Glomerular visceral epithelial cell (primary cell): ENCODE results near the gene TEDC1.

Source experiments
- DNase-seq: peaks from one replicate; pipeline ENCODE4 v3.0.0-alpha.2; 2016; ENCODE audit errors: extremely low spot score

TEDC1 gene

DNA sequence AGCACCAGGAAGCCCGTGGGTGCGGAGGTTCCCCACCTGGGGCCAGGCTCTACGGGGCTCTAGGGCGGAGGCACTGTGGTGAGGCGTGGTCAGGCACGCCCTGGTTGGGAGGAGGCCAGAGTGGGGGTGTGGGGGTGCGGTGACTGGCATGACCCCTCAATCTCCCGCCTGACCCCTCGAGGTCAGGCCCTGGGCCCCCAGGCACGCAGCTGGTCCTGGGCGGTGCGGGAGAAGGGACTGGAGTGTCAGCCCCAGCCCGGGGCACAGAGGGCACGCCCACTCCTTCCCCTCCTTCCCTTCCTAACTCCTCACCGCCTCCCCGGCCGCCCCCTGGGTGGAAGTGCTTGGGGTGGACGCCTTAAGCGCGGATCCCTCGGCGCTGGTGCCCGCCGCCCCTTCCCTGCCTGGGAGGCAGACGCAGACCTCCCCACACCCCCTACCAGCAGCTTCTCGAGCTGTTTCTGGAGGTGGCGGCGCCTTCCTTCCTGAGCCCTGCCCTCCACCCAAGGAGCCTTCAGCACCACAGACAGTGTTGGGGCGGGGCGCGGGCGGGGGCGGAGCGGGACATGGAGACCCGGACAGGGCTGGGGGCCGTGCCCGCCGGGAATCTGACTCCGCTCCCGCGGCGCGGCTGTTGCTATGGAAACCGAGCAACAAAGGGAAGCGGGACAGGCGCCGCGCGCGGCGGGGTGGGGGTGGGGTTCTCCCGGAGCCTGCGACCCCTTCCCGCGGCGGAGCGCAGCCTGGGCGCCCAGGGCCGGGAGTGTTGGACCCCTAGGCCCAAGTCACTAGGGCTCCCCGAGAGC is 17.2 kb upstream of the TEDC1 start:
- peak; percentile 94 for DNase-seq

DNA sequence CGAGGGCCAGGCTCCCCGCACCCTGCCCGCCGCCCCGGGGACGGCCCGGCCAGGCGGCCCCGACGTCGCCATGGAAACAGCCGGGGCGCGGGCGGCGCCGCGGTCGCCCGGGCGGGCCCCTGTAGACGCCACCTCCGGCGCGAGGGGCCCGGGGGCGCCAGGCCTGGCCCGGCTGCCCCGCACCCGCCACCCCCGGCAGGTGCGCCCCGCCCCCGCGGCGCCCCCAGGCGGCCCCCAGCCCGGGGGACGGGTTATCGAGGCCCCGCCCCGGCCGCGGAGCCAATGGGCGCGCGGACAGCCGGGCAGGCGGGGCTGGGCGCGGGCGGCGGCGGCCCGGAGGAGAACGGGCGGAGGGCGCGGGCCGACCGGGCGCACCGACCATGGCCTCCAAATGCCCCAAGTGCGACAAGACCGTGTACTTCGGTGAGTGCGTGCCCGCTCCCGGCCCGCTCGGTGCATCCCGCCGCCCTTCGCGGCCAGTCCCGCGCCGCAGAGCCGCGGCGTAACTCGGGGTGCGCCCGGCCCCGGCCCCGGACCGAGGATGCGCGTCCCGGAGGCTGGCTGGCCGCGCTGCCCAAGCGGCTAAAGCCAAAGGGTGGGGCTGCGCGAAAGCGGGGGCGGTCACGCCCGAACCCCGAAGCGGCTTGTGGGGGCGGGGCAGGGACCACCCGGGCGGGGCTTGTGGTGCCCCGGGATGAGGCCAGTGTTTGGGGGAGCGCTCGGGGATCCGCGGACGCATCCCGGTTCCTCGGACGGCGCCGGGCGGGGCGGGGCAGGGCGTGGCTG is 16.4 kb upstream of the TEDC1 start, which contains the start of gene CRIP2:
Gene CRIP2, plus strand, starts transcription at position 339 of the 786 bp plus-strand sequence. Its CDS starts 42 bp downstream, at position 381.
- DNase-seq, result peak; percentile 65

GRCh38 chr14:105475269-105476096 is 15.6 kb upstream of the TEDC1 start:
- peak; percentile 82 for DNase-seq

- peak; percentile 84 for DNase-seq
These were observed 14.8 kb upstream of the TEDC1 start for GRCh38 chr14:105476097-105476830.

GRCh38 chr14:105476831-105477659 is 14.0 kb upstream of the TEDC1 start:
- no peak for DNase-seq

GRCh38 chr14:105477660-105478397 is 13.2 kb upstream of the TEDC1 start:
- DNase-seq, result no peak

GRCh38 chr14:105478398-105479251 is 12.4 kb upstream of the TEDC1 start:
- no peak for DNase-seq

DNA sequence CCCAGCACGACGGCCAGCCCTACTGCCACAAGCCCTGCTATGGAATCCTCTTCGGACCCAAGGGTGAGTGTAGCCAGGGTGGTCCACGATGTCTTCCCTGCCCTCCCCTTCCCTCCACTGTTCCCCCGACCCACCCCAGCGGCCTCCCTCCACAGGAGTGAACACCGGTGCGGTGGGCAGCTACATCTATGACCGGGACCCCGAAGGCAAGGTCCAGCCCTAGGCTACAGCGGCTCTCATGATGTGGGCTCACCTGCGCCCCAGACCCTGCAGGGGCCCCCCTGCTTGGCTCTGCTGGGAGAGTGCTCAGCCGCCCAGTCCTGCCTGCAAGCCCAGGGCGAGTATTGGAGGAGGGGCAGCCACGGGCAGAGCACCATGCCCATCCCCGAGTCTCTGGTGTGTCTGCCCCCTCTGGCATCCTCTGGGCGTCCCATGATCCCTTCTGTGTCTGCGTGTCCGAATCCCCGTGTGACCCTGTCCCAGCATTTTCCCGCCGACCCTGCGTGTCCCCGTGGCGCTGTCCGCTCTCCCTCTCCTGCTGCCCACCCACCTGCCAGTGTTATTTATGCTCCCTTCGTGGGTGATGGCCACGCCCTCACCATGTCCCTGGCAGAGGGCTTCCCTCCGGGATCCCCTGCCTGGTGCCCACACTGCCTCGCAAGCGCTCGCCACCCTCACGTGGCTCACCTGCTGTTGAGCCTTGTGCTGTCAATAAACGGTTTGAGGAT is 11.5 kb upstream of the TEDC1 start:
- DNase-seq, result no peak

GRCh38 chr14:105480199-105480746 is 10.8 kb upstream of the TEDC1 start:
- DNase-seq, result no peak

GRCh38 chr14:105480807-105481801 is 9.9 kb upstream of the TEDC1 start:
- DNase-seq, result peak; percentile 92

DNA sequence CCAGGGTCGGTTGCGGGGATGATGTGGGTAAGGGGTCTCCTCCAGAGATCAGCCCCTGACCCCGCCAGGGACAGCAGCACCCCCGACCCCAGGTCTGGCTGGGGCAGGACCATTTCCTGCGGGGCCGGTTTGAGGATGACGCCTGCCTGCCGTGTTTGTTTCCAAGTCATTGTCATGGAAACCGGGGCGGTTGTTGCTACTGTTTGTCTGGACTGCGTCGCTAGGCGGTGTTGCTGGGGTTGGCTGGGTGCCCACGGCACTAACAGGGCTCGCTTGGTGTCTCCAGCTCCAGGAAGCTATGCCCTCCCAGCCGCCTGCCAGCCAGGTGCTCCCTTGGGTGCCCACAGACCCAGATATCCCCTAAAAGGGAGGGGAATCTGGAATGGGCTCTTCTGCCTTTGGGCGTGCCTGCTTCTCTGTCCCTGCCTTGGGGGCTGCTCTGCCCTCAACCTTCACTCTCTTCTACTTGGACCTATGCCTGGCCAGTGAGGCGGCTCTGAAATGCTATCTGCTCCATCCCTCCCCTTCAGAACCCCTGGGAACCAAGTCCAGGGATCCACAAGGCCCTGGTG is 9.1 kb upstream of the TEDC1 start:
- peak; percentile 100 for DNase-seq

- DNase-seq, result no peak
These were observed 8.4 kb upstream of the TEDC1 start for GRCh38 chr14:105482486-105483110.

DNA sequence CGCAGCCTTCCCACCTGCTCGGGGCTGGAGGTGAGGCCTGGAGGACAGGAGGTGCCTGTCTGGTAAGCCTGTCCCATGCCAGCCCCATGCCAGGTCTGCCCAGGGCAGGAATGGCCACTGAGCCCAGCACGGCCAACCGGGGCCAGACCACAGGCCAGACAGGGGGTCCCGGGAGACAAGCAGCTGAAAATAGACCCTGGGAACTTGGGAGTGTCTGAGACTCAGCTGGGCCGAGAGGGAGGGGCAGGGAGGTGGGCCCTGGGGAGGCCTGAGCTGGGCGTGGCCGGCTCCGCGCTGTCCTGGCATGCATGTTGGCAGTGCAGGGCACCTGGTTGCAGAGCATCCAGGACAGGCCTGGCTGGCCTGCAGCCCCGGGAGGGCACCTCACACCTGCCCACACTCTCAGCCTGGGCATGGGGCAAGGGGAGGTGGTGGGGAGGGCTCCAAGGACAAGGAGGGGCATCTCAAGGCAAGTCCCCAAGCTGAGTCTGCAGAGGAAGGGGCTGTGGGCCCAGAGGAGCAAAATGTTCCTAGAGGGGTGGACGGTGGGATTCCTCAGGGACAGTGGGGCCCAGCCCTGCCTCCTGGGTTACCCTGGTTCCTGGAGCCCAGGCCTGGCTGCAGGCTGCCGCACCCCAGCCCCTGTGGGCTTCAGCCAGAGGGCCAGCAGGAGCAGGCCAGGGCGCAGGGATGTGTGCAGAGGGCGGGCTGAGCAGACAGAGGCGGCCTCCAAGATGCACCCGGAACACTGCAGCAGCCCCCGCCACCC is 7.6 kb upstream of the TEDC1 start:
- no peak for DNase-seq

DNA sequence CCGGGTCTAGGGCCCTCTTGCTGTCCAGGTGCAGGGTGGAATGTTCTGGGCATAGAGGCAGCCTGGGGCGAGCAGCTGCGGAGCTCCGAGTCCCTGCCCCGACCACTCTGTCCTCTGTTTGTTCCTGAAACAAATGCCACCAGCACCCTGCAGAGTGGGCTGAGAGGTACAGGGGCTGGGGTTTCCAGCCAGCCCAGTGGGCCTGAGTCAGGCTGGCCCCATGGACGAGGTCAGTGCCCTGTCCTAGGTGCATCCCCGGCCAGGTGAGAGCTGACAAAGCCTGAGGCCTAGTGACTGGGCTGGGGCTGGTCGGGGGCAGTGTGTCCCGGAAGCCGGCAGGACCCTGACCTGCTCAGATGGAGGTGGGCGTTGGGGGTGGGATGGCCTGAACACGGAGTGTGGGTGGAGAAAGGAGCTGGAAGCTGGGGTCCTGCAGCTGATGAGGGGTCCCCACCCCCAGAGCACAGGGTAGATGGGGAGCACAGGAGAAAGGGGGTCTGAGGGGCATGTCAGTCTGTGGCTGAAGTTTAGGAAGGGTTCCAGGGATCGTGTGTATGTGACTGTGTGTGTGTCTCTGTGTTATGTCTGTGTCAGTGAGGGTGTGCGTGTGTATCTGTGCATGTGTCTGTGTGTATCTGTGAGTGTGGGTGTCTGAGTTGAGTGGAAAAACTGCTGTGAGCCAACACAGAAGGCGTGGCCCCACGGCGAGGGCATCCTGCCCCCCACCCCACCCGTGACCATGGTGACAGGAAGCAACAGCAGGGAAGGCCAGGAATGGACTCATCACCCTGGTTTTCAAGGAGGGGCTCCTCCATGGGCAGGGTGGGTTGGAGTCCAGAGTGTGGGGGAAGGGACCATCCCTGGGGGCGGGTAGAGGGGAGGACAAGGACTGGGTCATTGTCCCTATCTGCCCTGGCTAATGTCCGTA is 6.7 kb upstream of the TEDC1 start:
- peak; percentile 26 for DNase-seq
